HG03571 (cell line): ENCODE measurements around the gene MCM3AP.
"Not testable (repeated sequence)": the region's sequence is repeated elsewhere in the genome, so short reads cannot be mapped to it uniquely, and the experiment has no call there.

ENCODE experiments used
- ATAC-seq: cut with Tn5 transposase; IDR thresholded peaks from one replicate; pipeline ENCODE4 v1.9.1; 2021; ENCODE audit not compliant: unreplicated experiment

Gene MCM3AP

DNA sequence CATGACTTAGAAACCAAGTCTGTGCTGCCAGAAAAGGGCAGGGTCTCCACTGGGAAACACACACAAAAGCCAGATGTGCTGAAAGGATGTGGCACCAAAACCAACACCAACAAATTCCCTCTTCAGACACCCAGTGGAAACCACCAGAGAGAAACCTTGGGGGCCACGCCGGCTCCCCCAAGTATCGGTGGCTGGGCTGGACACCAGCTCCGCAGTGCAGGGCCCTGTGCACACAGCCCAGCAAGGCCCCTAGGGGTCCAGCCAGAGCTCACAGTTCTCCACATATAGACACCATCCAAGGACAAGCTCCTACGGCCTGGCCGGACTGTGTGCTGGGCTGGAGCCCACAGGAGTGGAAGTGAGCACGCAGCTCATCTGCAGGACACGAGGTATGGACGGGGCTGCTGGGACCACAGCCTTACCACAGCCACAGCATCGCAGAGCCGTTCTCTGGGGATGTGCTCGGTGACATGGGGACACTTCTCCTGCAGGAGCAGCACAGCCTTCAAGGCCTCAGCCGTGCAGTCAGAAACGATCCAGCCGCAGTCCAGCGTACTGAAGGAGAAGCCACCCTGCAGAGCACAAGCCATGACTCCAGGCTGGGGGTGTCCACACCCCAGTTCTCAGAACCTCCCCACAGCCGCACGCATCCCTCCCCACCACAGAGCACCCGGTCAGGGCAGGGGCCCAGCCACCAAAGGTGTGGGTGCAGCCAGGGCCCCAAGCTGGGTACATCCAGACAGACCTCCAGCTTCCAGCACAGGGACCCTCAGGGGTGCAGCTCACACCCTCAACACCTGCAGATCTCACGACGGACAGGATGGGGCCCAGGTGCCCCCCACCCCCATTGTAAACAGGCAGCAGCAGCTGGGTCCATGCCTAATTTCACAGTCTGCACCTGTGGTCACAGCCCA, 78.1 kb downstream of the MCM3AP start:
- no peak for ATAC-seq

DNA sequence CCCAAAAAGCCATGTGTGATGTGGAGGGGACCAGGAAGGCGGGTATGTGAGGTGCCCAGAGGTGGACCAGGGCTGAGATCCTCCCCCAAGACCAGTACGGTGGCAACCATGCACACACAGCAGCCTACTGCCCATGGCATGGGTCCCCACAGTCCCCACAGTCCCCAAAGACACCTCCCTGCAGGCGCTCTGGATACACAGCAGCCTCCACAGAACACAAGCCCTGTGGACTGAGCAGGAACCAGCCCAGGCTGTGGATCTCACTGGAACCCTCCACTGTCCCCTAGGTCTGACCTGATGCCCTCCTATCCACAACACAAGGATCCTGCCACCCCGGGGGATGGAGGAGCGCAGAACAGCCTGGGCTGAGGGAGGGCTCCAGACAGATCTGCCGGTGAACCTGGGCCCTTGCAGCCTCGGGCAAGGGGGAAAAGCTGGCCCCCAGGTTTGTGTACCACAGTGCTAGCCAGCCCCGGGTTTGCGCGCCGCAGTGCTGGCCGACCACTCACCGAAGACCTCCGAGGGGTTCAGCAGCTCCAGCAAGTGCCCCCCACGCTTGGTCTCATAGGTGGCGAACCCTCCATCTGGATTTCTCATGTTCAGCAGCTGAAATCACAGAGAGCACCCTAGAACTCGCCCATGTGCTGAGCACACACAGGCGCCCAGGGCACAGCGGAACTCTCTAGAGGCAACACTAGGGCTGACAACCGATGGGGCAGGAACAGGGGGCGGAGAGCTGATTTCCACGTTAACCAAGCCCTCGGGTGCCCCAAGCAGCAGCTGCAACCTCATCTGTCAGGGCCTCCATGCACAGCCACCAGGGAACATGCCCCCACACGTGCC, 79.0 kb downstream of the MCM3AP start:
- no peak for ATAC-seq

DNA sequence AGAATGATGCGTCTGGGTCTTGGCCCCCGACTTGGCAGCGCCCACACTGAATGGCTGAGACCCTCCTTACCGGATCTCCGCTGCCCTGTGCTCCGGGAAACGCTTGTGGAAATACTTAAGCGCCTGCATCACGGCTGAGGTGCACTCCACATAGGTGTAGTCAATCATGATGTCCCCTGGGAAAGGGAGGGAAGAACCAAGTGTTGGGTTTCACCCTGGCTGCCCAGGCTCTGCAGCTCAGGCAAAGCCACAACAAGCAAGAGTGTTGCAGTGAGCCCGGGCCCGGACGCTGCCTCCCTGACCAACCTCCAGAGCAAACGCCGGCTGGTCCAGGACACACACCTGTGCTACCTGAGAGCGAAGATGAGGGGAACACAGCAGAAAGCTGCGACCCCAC, 79.6 kb downstream of the MCM3AP start:
- ATAC-seq, result no peak

DNA sequence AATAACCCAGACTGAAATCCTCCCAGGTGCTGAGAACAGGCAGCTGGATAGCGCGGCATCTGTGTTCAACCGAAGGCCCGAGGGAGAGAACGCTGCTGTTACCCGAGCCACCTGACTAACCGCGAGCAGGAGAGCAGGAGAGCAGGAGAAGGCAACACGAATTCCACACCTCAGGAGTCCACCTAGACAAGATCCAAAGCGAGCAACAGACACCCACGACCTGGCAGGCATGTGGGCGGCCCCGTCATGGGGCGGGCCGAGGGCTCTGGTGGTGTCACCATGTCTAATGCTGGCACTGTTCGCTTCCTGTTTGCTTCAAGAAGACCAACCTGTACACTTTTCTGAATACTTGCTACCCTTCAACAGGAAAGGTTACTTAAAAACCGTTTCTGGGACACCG, 80.2 kb downstream of the MCM3AP start:
- ATAC-seq, result no peak

DNA sequence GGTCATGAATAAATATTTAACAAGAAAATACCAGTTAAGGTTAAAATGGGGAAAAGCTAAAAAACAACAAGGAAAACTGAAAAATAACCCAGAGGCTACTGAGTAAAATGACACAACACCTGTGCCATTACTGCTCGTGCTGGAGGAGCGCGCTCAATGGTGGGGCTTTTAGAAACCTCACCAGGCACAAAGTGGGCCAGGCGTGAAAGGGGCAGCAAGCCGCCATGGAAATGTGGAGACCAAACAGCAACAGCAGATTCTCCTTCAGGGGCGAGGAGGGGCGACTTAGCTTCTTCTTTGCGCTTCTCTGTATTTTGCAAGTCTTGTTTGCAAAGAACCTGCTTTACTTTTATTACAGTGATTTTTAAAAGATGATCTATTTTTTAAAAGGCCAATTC, 82.2 kb downstream of the MCM3AP start:
- no peak for ATAC-seq

DNA sequence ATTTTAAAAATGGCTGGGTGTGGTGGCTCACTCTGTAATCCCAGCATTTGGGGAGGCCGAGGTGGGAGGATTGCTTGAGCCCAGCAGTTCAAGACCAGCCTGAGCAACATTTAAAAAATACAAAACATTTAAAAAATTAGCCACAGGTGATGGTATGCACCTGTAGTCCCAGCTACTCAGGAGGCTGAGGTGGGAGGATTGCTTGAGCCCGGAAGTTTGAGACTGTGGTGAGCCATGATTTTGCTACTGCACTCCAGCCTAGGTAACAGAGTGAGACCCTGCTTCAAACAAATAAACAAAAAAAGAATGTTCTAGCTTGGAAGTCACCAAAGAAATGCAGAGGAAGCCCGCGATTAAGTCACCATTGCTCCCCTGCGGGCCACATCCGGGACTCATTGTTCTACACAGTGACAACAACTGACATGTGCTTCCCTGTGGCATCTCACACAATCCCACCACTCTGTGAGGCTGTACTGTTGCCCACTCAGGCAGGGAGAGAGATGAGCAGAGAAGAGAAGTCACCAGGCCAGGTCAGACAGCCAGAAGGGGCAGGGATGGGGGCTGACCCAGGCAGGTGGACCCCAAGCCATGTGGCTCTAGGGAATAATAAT, 82.7 kb downstream of the MCM3AP start:
- ATAC-seq, result no peak

DNA sequence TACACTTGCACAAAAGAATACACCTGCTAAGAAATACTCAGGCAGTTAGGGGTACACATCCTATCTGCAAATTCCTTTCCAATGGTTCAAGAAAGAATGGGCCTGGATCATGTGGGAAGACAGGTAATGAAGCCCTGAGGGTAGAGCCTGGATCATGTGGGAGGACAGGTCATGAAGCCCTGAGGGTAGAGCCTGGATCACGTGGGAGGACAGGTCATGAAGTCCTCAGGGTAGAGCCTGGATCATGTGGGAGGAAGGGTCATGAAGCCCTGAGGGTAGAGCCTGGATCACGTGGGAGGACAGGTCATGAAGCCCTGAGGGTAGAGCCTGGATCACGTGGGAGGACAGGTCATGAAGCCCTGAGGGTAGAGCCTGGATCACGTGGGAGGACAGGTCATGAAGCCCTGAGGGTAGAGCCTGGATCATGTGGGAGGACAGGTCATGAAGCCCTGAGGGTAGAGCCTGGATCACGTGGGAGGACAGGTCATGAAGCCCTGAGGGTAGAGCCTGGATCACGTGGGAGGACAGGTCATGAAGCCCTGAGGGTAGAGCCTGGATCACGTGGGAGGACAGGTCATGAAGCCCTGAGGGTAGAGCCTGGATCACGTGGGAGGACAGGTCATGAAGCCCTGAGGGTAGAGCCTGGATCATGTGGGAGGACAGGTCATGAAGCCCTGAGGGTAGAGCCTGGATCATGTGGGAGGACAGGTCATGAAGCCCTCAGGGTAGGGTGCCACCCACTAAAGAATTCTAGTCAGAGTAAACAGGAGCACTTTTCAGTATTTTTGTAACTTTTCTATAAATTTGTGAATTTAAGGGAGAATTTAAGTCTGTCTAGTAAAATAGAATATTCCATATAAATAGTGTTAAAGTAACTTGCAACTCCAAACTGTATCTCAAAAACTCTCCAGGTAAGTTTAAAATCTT, 84.3 kb downstream of the MCM3AP start:
- not testable (repeated sequence) for ATAC-seq

DNA sequence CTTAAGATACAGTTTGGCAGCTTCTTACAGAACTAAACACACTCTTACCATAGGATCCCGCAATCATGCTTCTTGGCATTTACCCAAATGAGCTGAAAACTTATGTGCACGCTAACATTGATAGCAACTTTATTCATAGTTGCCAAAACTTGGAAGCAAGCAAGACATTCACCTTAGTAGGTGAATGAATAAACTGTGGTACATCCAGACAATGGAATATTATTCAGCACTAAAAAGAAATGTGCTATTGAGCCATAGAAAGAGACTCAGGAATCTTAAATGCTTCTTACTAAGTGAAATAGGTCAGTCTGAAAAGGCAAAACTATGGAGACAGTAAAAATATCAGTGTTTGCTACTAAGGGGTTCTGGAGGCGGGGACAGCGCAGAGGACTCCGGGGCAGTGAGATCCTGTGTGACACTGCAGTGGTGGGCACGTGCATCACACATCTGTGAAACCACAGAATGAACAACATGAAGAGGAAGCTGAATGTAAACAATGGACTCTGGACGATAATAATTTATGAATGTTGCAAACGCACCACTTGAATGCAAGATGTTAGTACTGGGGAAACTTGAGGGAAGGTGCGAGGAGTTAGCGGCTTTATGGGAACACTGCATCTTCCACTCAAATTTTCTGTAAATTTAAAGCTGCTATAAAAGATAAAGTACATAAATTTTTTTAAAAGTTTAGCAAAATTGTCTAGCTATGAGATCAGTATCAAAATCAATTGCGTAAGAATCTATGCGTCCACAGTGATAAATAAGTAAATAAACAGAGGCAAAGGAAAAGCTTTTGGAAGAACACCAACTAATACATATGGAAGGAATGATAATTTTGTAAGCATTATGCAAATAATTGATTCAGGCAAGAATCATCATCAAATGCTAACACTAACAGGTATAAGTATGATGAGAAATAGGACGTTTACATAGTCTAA, 85.7 kb downstream of the MCM3AP start:
- no peak for ATAC-seq

DNA sequence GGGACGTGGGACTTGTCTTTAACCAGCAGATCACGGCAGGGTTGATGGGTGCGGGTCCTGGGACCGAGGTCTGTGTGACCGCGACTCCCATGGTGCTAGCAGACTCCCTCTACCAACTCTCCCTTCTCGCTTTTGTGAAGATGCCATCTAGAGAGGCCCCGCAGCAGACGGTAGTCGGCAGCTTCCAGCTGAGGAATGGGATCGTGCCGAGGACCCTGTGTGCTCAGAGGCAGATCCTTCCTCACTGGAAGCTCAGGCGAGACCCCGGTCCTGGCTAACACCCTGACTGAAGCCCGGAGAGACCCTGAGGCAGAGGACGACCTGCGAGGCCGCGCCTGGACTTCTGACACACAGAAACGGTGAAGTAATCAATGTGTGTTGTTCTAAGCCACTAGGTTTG, 88.7 kb downstream of the MCM3AP start:
- ATAC-seq, result no peak

DNA sequence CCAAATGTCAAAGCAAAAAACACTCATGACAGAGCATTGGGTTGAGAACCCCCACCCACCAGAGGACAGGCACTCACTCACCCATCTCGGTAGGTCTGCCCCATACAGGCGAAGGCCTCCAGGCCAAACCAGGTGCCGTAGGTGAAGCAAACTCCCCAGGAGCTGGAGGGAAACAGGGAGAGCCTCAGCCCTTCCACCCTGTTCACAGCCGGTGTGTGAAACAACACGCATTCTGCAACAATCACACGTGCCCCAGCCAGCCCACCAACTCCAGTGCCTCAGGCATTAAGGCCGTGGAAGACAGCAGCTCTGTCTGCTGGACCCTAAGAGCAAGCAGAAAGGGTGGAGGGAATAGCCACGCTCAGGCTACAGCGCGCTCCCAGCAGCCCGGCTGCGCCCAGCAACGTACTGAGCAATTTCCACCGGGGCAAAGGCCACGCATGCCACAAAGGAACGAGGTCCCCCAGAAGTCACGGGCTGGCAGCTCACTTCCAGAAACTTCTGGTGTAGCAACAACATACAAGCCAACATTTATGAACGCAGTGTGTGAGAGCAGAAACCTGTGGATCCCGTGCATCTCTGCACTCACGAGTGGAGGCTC, 89.7 kb downstream of the MCM3AP start:
- ATAC-seq, result no peak

DNA sequence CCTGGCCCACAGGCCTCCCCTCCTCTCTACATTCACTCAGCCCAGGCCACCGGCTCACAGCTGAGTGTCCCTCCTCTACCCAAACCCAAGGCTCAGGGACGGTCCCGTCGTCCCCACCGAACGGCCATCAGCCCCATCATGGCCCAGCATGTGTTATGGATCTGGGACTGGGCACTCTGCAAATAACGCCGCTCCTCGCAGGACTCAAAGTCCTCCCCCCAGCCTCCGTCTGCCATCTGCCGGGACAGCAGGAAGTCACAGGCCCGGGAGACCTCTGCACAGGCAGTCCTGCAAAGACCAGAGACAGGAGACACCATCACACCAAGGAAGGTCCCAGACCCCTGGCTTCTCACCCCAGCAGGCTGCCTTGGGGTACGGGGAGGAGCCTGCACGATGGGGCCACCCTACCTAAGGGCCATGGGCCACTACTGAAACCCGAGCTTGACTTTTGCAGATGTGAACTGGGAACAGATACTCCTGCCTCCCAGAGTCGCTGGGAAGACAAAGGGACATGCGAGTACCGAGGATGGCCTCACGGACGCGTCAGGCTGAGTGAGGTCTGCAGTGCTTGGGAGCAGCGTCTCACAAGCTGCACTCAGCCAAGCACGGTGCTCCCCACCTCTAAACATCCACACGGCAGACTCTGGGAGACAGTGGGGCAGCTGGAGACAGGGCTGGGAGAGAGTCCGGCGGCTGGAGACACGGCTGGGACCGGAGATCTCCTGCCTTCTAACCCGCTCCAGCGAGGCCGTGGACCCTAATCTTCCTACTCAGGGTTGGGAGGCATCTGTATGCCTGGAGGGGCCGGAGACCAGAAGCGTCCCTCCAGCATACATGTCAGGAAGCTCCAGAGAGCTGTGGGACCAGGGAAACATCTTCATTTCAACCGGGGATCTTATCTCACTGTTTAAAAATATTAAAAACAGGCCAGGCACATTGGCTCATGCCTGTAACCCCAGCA, 90.8 kb downstream of the MCM3AP start:
- no peak for ATAC-seq

DNA sequence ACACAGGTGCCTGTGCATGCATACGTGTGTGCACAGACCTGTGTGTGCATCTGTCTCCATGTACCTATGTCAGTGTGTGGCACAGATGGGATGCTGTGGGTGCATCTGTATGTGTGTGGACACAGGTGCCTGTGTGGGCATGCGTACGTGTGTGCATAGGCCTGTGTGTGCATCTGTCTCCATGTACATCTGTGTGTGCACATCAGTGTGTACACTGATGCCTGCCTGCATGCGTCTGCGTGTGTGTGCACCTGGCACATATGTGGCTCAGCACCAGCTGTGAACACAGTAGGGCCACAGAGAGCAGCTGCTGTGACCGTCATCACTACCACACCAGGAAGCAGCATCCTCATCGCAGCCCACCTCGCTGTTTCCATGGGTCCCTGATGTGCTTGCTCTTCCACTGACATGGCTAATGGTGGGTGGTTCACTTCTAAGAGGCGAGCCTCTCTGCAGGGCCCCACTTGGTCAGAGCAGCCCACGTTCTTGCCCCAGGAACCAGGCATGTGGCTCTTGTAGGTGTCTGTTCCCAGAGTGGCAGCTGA, 91.5 kb downstream of the MCM3AP start:
- ATAC-seq, result no peak

DNA sequence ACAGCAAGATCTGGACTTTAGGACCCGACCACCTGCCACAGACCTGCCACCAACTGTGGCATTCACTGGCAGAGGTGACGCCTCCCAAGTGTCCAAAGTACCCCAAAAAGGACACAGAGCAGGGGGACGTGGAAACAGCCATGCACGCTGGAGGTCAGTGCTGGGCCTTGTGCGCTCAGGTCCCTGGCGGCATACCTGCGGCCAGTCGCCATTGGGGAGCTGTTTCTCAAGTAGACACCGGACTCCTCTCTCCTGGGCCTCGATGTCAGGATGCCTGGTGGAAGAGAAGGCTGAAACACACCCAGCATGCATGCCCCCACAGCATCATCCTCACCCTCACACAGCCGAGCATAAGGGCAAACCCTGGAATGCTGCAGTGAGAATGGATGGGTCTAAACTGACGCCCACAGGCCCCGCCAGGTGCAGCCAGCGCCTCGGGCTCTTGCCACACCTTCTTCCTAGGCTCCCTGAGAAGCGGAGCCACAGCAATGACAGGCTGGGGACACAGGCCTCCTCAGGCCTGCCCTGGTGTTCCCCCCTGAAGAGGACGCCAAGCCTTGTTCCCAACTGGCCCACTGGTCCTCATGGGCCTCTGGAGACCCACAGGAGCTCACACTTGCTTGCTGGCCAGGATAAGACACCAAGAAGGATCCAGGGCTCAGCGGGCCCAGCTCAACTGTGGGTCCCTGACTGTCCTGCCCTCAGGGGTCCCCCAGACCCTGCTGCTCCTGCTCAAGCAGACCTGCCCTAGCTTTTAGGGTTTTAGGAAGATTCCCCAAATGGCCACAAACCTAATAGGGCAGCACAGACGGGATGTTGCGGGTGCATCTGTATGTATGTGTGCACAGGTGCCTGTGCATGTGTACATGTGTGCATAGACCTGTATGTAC, 93.5 kb downstream of the MCM3AP start:
- ATAC-seq, result no peak

DNA sequence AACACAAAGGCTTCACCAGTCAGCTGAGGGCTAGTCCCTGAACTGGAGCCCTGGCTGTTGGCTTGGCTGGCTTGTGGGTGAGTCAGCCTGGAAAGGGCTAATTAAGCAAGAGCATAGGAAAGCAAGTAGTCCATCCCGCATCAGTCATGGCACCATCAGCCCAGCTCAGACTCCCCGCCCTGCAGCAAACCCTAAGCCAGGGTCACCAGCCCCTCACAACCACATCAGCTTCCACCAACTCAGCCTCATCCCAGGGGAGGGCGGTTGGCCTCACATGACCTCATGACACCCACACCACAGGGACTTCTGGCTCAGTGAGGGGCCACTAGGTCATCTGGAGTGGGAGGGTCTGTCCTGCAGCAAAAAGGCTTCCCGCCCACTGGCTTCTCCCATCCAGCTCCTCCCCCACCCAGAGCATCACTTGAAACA, 94.1 kb downstream of the MCM3AP start:
- no peak for ATAC-seq

DNA sequence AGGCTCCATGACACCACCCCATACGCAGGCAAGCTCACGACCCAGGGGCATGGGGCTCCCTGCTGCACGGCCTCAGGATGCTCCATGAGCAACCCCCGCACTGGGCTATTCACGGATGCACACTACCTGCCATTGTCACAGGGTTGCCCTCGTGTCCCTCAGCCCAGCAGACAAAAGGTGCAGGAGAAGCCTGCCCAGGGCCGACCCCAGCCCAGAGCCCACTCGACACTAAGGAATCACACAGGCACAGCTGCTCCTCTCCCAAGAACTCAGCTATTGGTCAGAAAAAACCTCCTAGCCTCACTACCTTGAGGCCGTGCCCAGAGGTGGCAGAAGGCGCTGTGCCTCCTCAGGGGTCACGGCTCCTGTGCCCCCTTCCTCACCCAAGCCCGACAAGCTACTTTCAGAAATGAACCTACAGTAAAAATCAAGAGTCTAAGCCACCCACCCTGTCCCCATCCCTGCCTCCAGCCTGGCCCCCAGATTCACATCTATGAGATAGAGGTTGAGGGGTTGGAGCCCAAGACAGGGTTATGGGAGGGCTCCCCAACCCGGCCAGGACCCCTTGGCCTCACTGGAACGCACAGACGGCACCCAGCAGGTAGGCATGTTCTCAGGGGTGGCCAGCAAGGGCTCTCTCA, 94.8 kb downstream of the MCM3AP start:
- no peak for ATAC-seq

DNA sequence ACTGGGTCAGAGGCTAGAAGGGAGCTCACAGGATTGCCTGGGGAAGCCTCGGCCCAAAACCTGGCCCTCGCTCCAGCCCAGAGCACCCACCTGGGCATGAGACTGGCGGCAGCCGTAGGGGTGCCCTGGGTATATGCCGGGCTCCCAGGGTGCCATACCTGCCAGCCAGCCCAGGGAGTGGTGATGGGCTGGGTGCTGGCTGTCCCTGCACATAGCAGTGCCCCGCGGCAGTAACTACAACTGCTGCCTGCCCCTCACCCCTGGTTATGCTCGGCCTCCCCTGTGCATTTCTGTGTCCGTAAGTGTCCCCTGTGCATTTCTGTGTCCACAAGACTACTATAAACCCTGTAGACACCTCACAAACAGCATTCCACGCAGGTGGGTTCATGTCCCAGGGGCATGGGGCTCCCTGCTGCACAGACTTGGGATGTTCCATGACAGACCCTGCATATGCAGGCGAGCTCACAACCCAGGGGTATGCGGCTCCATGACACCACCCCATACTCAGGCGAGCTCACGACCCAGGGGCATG, 95.4 kb downstream of the MCM3AP start:
- ATAC-seq, result no peak
